GM06990 (cell line): Measurements from ENCODE around the gene CEP72.

Experiments used
- DNase-seq: peaks from one replicate; pipeline ENCODE4 v3.0.0-alpha.2; 2011; ENCODE audit not compliant: insufficient read length; ENCODE audit errors: extremely low read depth
- H3K27me3 ChIP-seq: replicated peaks from 2 replicates; pipeline ENCODE4 v1.6.0; 2011; ENCODE audit warnings: low read length; ENCODE audit not compliant: control insufficient read depth, insufficient read depth
- H3K36me3 ChIP-seq: 2 replicates; pipeline ENCODE4 v1.5.1; 2011; ENCODE audit warnings: low read length; ENCODE audit not compliant: control insufficient read depth, insufficient read depth
- H3K4me3 ChIP-seq: replicated peaks from 2 replicates; pipeline ENCODE4 v1.5.1; 2011; ENCODE audit warnings: low read depth, mild to moderate bottlenecking, control low read depth, low read length
- TF ChIP-seq, protein P1 (sequence below): IDR thresholded peaks from 2 replicates; pipeline ENCODE4 v1.5.1; 2011; ENCODE audit warnings: low read length, control low read depth, mild to moderate bottlenecking, inconsistent platforms; ENCODE audit not compliant: insufficient read depth, poor library complexity, severe bottlenecking

Gene CEP72

DNA sequence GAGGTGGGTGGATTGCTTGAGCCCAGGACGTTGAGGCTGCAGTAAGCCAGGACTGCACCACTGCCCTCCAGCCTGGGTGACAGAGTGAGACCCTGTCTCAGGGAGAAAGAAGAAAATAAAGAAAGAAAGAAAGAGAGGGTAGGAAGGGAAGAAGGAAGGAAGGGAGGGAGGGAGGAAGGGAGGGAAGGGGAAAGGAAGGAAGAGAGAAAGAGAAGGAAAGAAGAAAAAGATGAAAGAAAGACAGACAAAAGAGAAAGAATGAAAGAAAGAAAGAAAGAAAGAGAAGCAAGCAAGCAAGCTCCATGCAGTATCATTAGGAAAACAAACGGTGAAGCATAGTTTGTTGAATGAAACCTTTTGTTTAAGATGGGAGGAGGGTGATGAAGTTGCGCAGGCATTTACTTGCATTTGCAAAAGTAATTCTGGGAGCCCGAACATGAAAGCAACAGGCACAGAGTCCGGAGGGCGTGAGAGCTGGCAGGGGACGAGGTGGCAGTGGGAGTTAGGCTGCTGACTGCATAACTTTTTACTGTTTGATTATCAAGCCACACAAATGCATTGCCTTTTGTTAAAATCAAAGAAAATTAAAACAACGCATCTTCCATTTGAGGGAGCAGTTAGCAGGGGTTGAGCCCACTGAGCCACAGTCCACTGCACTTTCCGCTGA, 26.0 kb upstream of the CEP72 start:
- TF ChIP-seq, protein P1, sequence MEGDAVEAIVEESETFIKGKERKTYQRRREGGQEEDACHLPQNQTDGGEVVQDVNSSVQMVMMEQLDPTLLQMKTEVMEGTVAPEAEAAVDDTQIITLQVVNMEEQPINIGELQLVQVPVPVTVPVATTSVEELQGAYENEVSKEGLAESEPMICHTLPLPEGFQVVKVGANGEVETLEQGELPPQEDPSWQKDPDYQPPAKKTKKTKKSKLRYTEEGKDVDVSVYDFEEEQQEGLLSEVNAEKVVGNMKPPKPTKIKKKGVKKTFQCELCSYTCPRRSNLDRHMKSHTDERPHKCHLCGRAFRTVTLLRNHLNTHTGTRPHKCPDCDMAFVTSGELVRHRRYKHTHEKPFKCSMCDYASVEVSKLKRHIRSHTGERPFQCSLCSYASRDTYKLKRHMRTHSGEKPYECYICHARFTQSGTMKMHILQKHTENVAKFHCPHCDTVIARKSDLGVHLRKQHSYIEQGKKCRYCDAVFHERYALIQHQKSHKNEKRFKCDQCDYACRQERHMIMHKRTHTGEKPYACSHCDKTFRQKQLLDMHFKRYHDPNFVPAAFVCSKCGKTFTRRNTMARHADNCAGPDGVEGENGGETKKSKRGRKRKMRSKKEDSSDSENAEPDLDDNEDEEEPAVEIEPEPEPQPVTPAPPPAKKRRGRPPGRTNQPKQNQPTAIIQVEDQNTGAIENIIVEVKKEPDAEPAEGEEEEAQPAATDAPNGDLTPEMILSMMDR = no peak
- H3K36me3 ChIP-seq = no peaks in the 10 kb centered on the region
- H3K4me3 ChIP-seq = no peak overlapping the region
- DNase-seq = no peak
- H3K27me3 ChIP-seq = no peaks in the 10 kb centered on the region

DNA sequence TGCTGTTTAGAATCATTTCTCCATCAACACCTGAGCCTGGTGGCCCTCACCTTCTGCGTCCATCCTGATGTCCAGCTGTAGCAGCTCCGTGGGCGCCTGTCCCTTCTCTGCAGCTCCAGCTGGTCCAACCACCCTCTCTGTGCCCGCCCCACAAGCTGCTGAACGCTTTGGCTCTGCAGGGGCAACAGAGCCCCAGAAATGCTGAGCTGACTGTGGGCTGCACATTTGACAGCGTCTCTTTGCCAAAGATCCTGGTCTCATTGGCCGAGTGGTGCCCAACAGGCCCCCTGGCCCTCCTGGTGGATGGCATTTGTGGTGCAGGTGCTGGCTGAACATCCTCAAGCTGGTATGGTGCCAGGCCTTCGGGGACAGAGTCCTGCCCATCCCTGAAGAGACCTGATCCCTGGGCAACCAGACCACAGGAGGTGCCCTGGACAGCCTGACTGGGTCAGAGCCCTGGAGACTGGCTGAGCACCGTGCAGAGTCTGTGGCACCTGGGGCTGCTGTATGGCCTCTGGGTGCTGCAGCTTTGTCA, 25.3 kb upstream of the CEP72 start:
- H3K4me3 ChIP-seq = no peak overlapping the region
- H3K27me3 ChIP-seq = no peaks in the 10 kb centered on the region
- no peaks in the 10 kb centered on the region for H3K36me3 ChIP-seq
- no peak for DNase-seq
- TF ChIP-seq, protein P1 = no peak

GRCh38 chr5:587403-587802, 24.7 kb upstream of the CEP72 start:
- Histone ChIP-seq H3K4me3 (no peak overlapping the region), H3K36me3 (no peaks in the 10 kb centered on the region), H3K27me3 (no peaks in the 10 kb centered on the region)
- DNase-seq = no peak
- TF ChIP-seq, protein P1 = no peak

GRCh38 chr5:588406-588995, 23.6 kb upstream of the CEP72 start:
- Histone ChIP-seq H3K36me3 (no peaks in the 10 kb centered on the region), H3K27me3 (no peaks in the 10 kb centered on the region), H3K4me3 (no peak overlapping the region)
- TF ChIP-seq, protein P1 = no peak
- no peak for DNase-seq

DNA sequence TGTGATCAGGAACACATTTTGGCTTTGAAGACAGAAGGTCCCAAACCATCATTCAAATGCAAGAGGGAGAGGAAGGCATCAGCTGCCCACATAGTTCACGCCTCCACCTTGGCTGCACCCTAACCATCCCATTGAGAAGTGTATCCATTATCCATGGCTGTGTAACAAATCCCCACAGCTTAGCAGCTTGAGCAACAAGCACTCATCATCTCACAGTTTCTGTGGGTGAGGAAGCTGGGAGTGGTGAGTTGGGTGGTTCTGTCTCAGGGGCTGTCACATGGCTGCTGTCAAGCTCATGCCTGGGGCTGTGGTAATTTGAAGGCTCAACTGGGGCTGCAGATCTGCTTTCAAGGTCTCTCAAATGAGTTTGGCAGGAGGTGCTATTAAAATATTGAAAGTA, 23.0 kb upstream of the CEP72 start:
- no peak overlapping the region for H3K4me3 ChIP-seq
- no peaks in the 10 kb centered on the region for H3K36me3 ChIP-seq
- TF ChIP-seq, protein P1 = no peak
- DNase-seq = no peak
- no peaks in the 10 kb centered on the region for H3K27me3 ChIP-seq
